ENCODE data around the gene AVPI1. TPM values are rescaled to one million over a fixed set of nuclear protein-coding genes. Genes with fewer than 3 reads are reported as not detected.

Gene AVPI1
- total RNA-seq, 1 experiment from 2014 or later: 2.6 TPM

GRCh38 chr10:97707134-97707861 lies 20.3 kb upstream of the AVPI1 start:
- POLR2A ChIA-PET (ENCODE audit: low non-redundant PET): no interaction called here
- no peak overlapping the region for H3K4me3 ChIP-seq (ENCODE audit: low read depth, low read length, poor library complexity, severe bottlenecking)
- H3K9me3 ChIP-seq (ENCODE audit: low read depth, low read length, poor library complexity, severe bottlenecking): no peaks in the 10 kb centered on the region
- H3K4me1 ChIP-seq (ENCODE audit: insufficient read depth, low read length, poor library complexity, severe bottlenecking): peaks cover 3% of the 10 kb centered on the region
- no TSS peak for BruUV-seq (replicated peaks)
- TF ChIP-seq EZH2 (IDR thresholded peaks at IDR 0.05; ENCODE audit: borderline replicate concordance, low read depth, low read length, poor library complexity, severe bottlenecking): no peak
- TF ChIP-seq CTCF (conservative IDR thresholded peaks at IDR 0.05; ENCODE audit: low read depth, low read length): no peak
- DNase-seq (ENCODE audit: low spot score): no peak
- no peaks in the 10 kb centered on the region for H3K36me3 ChIP-seq (ENCODE audit: insufficient read depth, low read length, poor library complexity, severe bottlenecking)
- H3K27me3 ChIP-seq (replicated peaks; ENCODE audit: insufficient read depth, low read depth, low read length, poor library complexity): no peaks in the 10 kb centered on the region
- H3K27ac ChIP-seq (ENCODE audit: low read depth, low read length, poor library complexity, severe bottlenecking): no peak overlapping the region
- CTCF ChIA-PET: interaction anchor here (0.5 kb wide), 1 partner anchor 401 kb away, joined by 3 read pairs; no protein-coding TSS in a partner anchor
- intact Hi-C loops (cut with micrococcal nuclease; ENCODE audit: unreplicated experiment): loop anchor here (10.0 kb wide), 1 partner anchor 338 kb away; no protein-coding TSS in a partner anchor

- no peak for DNase-seq (ENCODE audit: low spot score)
- ChIA-PET CTCF (no interaction called here), POLR2A (ENCODE audit: low non-redundant PET) (no interaction called here)
- Histone ChIP-seq H3K36me3 (ENCODE audit: insufficient read depth, low read length, poor library complexity, severe bottlenecking) (no peaks in the 10 kb centered on the region), H3K27ac (ENCODE audit: low read depth, low read length, poor library complexity, severe bottlenecking) (no peak overlapping the region), H3K4me1 (ENCODE audit: insufficient read depth, low read length, poor library complexity, severe bottlenecking) (peaks cover 3% of the 10 kb centered on the region), H3K9me3 (ENCODE audit: low read depth, low read length, poor library complexity, severe bottlenecking) (no peaks in the 10 kb centered on the region), H3K4me3 (ENCODE audit: low read depth, low read length, poor library complexity, severe bottlenecking) (no peak overlapping the region), H3K27me3 (replicated peaks; ENCODE audit: insufficient read depth, low read depth, low read length, poor library complexity) (no peaks in the 10 kb centered on the region)
- intact Hi-C loops (cut with micrococcal nuclease; ENCODE audit: unreplicated experiment): loop anchor here (10.0 kb wide), 1 partner anchor 340 kb away; no protein-coding TSS in a partner anchor
- TF ChIP-seq CTCF (conservative IDR thresholded peaks at IDR 0.05; ENCODE audit: low read depth, low read length): no peak
- TF ChIP-seq EZH2 (IDR thresholded peaks at IDR 0.05; ENCODE audit: borderline replicate concordance, low read depth, low read length, poor library complexity, severe bottlenecking): no peak
- BruUV-seq (replicated peaks): no TSS peak
Measured at GRCh38 chr10:97705006-97705670, 18.1 kb upstream of the AVPI1 start.

- DNase-seq (ENCODE audit: low spot score): no peak
- BruUV-seq (replicated peaks): no TSS peak
- ChIA-PET POLR2A (ENCODE audit: low non-redundant PET) (no interaction called here), CTCF (no interaction called here)
- no peaks in the 10 kb centered on the region for H3K36me3 ChIP-seq (ENCODE audit: insufficient read depth, low read length, poor library complexity, severe bottlenecking)
- TF ChIP-seq EZH2 (IDR thresholded peaks at IDR 0.05; ENCODE audit: borderline replicate concordance, low read depth, low read length, poor library complexity, severe bottlenecking) (no peak), CTCF (conservative IDR thresholded peaks at IDR 0.05; ENCODE audit: low read depth, low read length) (no peak)
- intact Hi-C loops (cut with micrococcal nuclease; ENCODE audit: unreplicated experiment): loop anchor here (10.0 kb wide), 1 partner anchor 340 kb away; no protein-coding TSS in a partner anchor
- no peaks in the 10 kb centered on the region for H3K4me1 ChIP-seq (ENCODE audit: insufficient read depth, low read length, poor library complexity, severe bottlenecking)
- no peak overlapping the region for H3K27ac ChIP-seq (ENCODE audit: low read depth, low read length, poor library complexity, severe bottlenecking)
- H3K27me3 ChIP-seq (replicated peaks; ENCODE audit: insufficient read depth, low read depth, low read length, poor library complexity): no peaks in the 10 kb centered on the region
- no peaks in the 10 kb centered on the region for H3K9me3 ChIP-seq (ENCODE audit: low read depth, low read length, poor library complexity, severe bottlenecking)
- no peak overlapping the region for H3K4me3 ChIP-seq (ENCODE audit: low read depth, low read length, poor library complexity, severe bottlenecking)
Measured at GRCh38 chr10:97704341-97704740, 17.3 kb upstream of the AVPI1 start.
